Keratinocyte (primary cell): ENCODE measurements around the gene C10orf120. TPM values are rescaled to one million over a fixed set of nuclear protein-coding genes. Genes with fewer than 3 reads are reported as not detected.

Experiments
- DNase-seq: peaks from one replicate; pipeline ENCODE4 v3.0.0-alpha.2; 2011; ENCODE audit warnings: low read depth, missing footprints, low spot score
- FAIRE-seq: peaks from 2 replicates; lab custom pipeline; 2011; peaks lifted over from hg19 to GRCh38; lab: Jason Lieb, UNC
- H2AFZ ChIP-seq: 2 replicates; pipeline ENCODE4 v1.6.0; 2012; ENCODE audit warnings: low read length, control low read depth, inconsistent platforms; ENCODE audit not compliant: control insufficient read depth
- H3K27ac ChIP-seq: 2 replicates; pipeline ENCODE4 v1.5.1; 2011; ENCODE audit warnings: low read length; ENCODE audit not compliant: control insufficient read depth, insufficient read depth
- H3K27me3 ChIP-seq: 3 replicates; pipeline ENCODE4 v1.6.0; 2011; ENCODE audit warnings: low read length; ENCODE audit not compliant: control insufficient read depth, insufficient read depth; ENCODE audit errors: extremely low read depth
- H3K36me3 ChIP-seq, 2 experiments: 2 replicates in 1 of 2; 3 replicates in 1 of 2; pipeline ENCODE4 v1.5.1; 2011; ENCODE audit warnings: low read length in 2 of 2, mild to moderate bottlenecking in 1 of 2; ENCODE audit not compliant: control insufficient read depth in 2 of 2, insufficient read depth in 2 of 2; ENCODE audit errors: extremely low read depth in 1 of 2
- H3K4me1 ChIP-seq: 3 replicates; pipeline ENCODE4 v1.5.1; 2011; ENCODE audit warnings: low read length; ENCODE audit not compliant: control insufficient read depth, insufficient read depth; ENCODE audit errors: extremely low read depth
- H3K4me2 ChIP-seq: 3 replicates; pipeline ENCODE4 v1.6.0; 2011; ENCODE audit warnings: low read depth, low read length; ENCODE audit not compliant: control insufficient read depth, insufficient read depth; ENCODE audit errors: extremely low read depth
- H3K4me3 ChIP-seq, 3 experiments: fragments of 200-600 bp in 1 of 3; sonication (generic) in 1 of 3; 2 replicates in 2 of 3; 3 replicates in 1 of 3; pipeline ENCODE4 v1.5.1; 2011 to 2016; ENCODE audit warnings: low read length in 3 of 3, mild to moderate bottlenecking in 3 of 3, control low read depth in 2 of 3, inconsistent platforms in 1 of 3, low read depth in 1 of 3, mixed read lengths in 1 of 3, mixed run types in 1 of 3, moderate library complexity in 1 of 3; ENCODE audit not compliant: control insufficient read depth in 2 of 3, insufficient read depth in 2 of 3; ENCODE audit errors: extremely low read depth in 1 of 3
- H3K79me2 ChIP-seq: 2 replicates; pipeline ENCODE4 v1.6.0; 2012; ENCODE audit warnings: low read length; ENCODE audit not compliant: control insufficient read depth, insufficient read depth
- H3K9ac ChIP-seq: 3 replicates; pipeline ENCODE4 v1.6.0; 2011; ENCODE audit warnings: low read length; ENCODE audit not compliant: control insufficient read depth, insufficient read depth; ENCODE audit errors: extremely low read depth
- H3K9me1 ChIP-seq: 3 replicates; pipeline ENCODE4 v1.6.0; 2011; ENCODE audit warnings: low read length; ENCODE audit not compliant: control insufficient read depth, insufficient read depth; ENCODE audit errors: extremely low read depth
- H3K9me3 ChIP-seq: 2 replicates; pipeline ENCODE4 v1.5.1; 2012; ENCODE audit warnings: low read depth, low read length; ENCODE audit not compliant: control insufficient read depth
- H4K20me1 ChIP-seq: 3 replicates; pipeline ENCODE4 v1.6.0; 2011; ENCODE audit warnings: low read length; ENCODE audit not compliant: control insufficient read depth, insufficient read depth; ENCODE audit errors: extremely low read depth
- CTCF ChIP-seq, 3 experiments: IDR thresholded peaks in 1 of 3; conservative IDR thresholded peaks in 1 of 3; optimal IDR thresholded peaks in 1 of 3; 2 replicates in 2 of 3; 3 replicates in 1 of 3; pipeline versions ENCODE3 to v1.5.1; 2011; ENCODE audit warnings: low read length in 3 of 3, mild to moderate bottlenecking in 3 of 3, moderate library complexity in 2 of 3, control low read depth in 1 of 3, inconsistent platforms in 1 of 3; ENCODE audit not compliant: insufficient read depth in 2 of 3; ENCODE audit errors: extremely low read depth in 1 of 3
- EZH2 ChIP-seq: IDR thresholded peaks from one replicate; pipeline ENCODE4 v1.6.1; 2012; ENCODE audit warnings: inconsistent platforms, mild to moderate bottlenecking, low read length, moderate library complexity
- dilution Hi-C: fragments of 300-500 bp; cut with MboI; formaldehyde crosslinking; loops from one replicate; pipeline ENCODE4 v1.7.0; 2020; ENCODE audit warnings: low sequenced_read_pairs; ENCODE audit not compliant: extremely low pct_ligation_motif_present
- polyA plus RNA-seq, 5 experiments: library from polyadenylated mRNA; depleted of rRNA in 3 of 5; stranded (reverse) in 3 of 5; stranded (forward) in 1 of 5; unstranded in 1 of 5; fragments of >200 nt; gene quantifications; 1 replicate in 1 of 5; 2 replicates in 3 of 5; 3 replicates in 1 of 5; pipeline versions ENCODE4 v1.2.1 to v1.2.3, GENCODE V29; 2011 to 2012; ENCODE audit warnings: missing spikeins in 2 of 5, low read depth in 1 of 5, low replicate concordance in 1 of 5

The C10orf120 gene
- polyA plus RNA-seq, 1 donor (not counting 4 experiments of a cell fraction or from before 2014, with no cell fraction given): not detected

DNA sequence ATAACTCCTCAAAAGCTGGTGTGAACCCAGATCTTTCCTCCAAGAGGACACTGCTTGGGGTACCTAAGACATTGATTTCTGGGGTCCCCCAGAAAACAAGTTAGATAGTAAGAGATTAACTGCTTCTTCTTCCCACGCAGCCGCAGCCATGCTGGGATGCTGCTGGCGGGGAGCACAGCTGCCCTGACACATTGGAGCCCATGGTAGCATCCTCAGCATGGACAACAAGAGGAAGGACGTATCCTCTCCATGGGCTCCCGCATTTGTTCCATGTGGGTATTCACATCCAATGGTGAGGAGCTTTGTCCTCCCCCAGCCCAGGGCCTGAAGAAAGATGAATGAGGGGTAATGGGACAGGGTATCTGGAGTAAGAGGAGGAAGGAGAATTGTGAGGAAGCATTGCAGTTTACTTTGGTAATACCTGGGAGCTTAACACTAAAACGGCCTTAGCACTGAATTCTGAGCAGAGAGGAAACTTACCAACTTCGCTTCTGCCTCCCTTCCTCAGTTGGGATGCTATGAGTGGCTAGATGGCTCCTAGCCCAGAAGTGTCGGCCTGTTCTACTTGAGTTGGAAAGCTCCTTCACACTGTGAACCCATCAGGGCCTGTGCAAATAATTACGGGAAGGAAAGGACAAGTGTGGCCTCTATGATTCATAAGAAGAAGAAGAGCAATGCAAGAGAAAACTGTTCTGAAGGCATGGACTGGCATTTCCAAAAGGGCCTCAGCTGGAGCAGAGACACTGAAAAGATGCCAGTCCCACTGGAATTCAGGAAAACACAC lies 43.9 kb downstream of the C10orf120 start:
- Histone ChIP-seq H3K4me1 (no peaks in the 10 kb centered on the region), H2AFZ (no peak overlapping the region), H3K9me3 (no peaks in the 10 kb centered on the region), H3K9me1 (no peaks in the 10 kb centered on the region), H3K27ac (no peak overlapping the region), H3K4me2 (no peak overlapping the region), H3K9ac (no peak overlapping the region), H3K4me3 (no peak overlapping the region), H3K36me3 (no peaks in the 10 kb centered on the region), H3K79me2 (no peaks in the 10 kb centered on the region), H4K20me1 (no peaks in the 10 kb centered on the region), H3K27me3 (peaks cover 25% of the 10 kb centered on the region)
- FAIRE-seq: no peak
- DNase-seq: no peak
- no peak for TF ChIP-seq EZH2
- no peak for TF ChIP-seq CTCF (optimal IDR thresholded peaks at IDR 0.05 in 1 of 3, IDR thresholded peaks at IDR 0.05 in 1 of 3, conservative IDR thresholded peaks at IDR 0.05 in 1 of 3; ENCODE audit: extremely low read depth in 1 of 3, insufficient read depth in 2 of 3, low read length in 3 of 3)
- dilution Hi-C loops: no loop called here

- dilution Hi-C loops: no loop called here
These were observed 49.3 kb downstream of the C10orf120 start for GRCh38 chr10:122650331-122650730.

More at GRCh38 chr10:122650331-122650730, 49.3 kb downstream of the C10orf120 start:
- DNase-seq (no peak), FAIRE-seq (no peak)
- Histone ChIP-seq H3K4me2 (no peak overlapping the region), H2AFZ (no peak overlapping the region), H3K36me3 (no peaks in the 10 kb centered on the region), H3K9me3 (no peaks in the 10 kb centered on the region), H3K79me2 (no peaks in the 10 kb centered on the region), H3K27ac (no peak overlapping the region), H3K4me1 (no peaks in the 10 kb centered on the region), H3K27me3 (peaks cover 15% of the 10 kb centered on the region), H4K20me1 (no peaks in the 10 kb centered on the region), H3K9ac (no peak overlapping the region), H3K4me3 (no peak overlapping the region), H3K9me1 (no peaks in the 10 kb centered on the region)
- no peak for TF ChIP-seq EZH2
- no peak for TF ChIP-seq CTCF (optimal IDR thresholded peaks at IDR 0.05 in 1 of 3, IDR thresholded peaks at IDR 0.05 in 1 of 3, conservative IDR thresholded peaks at IDR 0.05 in 1 of 3; ENCODE audit: extremely low read depth in 1 of 3, insufficient read depth in 2 of 3, low read length in 3 of 3)
